Measurements from ENCODE around the gene FAM219B.

The FAM219B gene

GRCh38 chr15:74906450-74907162 is at the start of gene FAM219B:
FAM219B (minus strand) TSS chr15:74906851; CDS start chr15:74906800, 51 bp downstream.
- TF ChIP-seq CTCF (IDR thresholded peaks at IDR 0.05) = peak; percentile 39
- peaks cover 20% of the 10 kb centered on the region for H3K36me3 ChIP-seq
- peaks cover 42 to 43% of the 10 kb centered on the region in 2 experiments for H3K4me1 ChIP-seq (ENCODE audit: control insufficient read depth in 1 of 2, insufficient read depth in 1 of 2, low read depth in 1 of 2, low read length in 1 of 2)
- H3K9me3 ChIP-seq = no peaks in the 10 kb centered on the region
- H3K27ac ChIP-seq = peak within 1 kb of the TSS; percentile 87
- peak within 1 kb of the TSS; percentile 81 to 97 for H3K4me3 ChIP-seq (ENCODE audit: low read depth in 1 of 2, low read length in 1 of 2)
- H3K27me3 ChIP-seq = no peaks in the 10 kb centered on the region

- Histone ChIP-seq H3K27me3 (peaks cover 71% of the 10 kb centered on the region), H3K36me3 (no peaks in the 10 kb centered on the region), H3K9me3 (no peaks in the 10 kb centered on the region), H3K4me3 (ENCODE audit: low read depth in 1 of 2, low read length in 1 of 2) (peak overlapping the region; percentile 62 to 78), H3K4me1 (ENCODE audit: control insufficient read depth in 1 of 2, insufficient read depth in 1 of 2, low read depth in 1 of 2, low read length in 1 of 2) (peaks cover 23 to 38% of the 10 kb centered on the region in 2 experiments), H3K27ac (peak overlapping the region; percentile 39)
- no peak for TF ChIP-seq CTCF (IDR thresholded peaks at IDR 0.05)
Observed at GRCh38 chr15:74955796-74956647, 49.4 kb upstream of the FAM219B start.

GRCh38 chr15:74955017-74955416 is 48.4 kb upstream of the FAM219B start:
- H3K9me3 ChIP-seq = no peaks in the 10 kb centered on the region
- no peak overlapping the region for H3K27ac ChIP-seq
- TF ChIP-seq CTCF (IDR thresholded peaks at IDR 0.05) = no peak
- H3K4me3 ChIP-seq (ENCODE audit: low read depth in 1 of 2, low read length in 1 of 2) = no peak overlapping the region
- peaks cover 23 to 38% of the 10 kb centered on the region in 2 experiments for H3K4me1 ChIP-seq (ENCODE audit: control insufficient read depth in 1 of 2, insufficient read depth in 1 of 2, low read depth in 1 of 2, low read length in 1 of 2)
- peaks cover 61% of the 10 kb centered on the region for H3K27me3 ChIP-seq
- H3K36me3 ChIP-seq = no peaks in the 10 kb centered on the region

- Histone ChIP-seq H3K27me3 (peaks cover 56% of the 10 kb centered on the region), H3K9me3 (no peaks in the 10 kb centered on the region), H3K4me3 (ENCODE audit: low read depth in 1 of 2, low read length in 1 of 2) (no peak overlapping the region), H3K27ac (no peak overlapping the region), H3K36me3 (no peaks in the 10 kb centered on the region), H3K4me1 (ENCODE audit: control insufficient read depth in 1 of 2, insufficient read depth in 1 of 2, low read depth in 1 of 2, low read length in 1 of 2) (peaks cover 23 to 38% of the 10 kb centered on the region in 2 experiments)
- TF ChIP-seq CTCF (IDR thresholded peaks at IDR 0.05) = no peak
Observed at GRCh38 chr15:74954515-74954914, 47.9 kb upstream of the FAM219B start.

GRCh38 chr15:74951006-74951405 is 44.4 kb upstream of the FAM219B start:
- H3K36me3 ChIP-seq = no peaks in the 10 kb centered on the region
- no peak overlapping the region for H3K27ac ChIP-seq
- no peak overlapping the region for H3K4me3 ChIP-seq (ENCODE audit: low read depth in 1 of 2, low read length in 1 of 2)
- peaks cover 6% of the 10 kb centered on the region in 2 experiments for H3K4me1 ChIP-seq (ENCODE audit: control insufficient read depth in 1 of 2, insufficient read depth in 1 of 2, low read depth in 1 of 2, low read length in 1 of 2)
- TF ChIP-seq CTCF (IDR thresholded peaks at IDR 0.05) = no peak
- H3K27me3 ChIP-seq = peaks cover 21% of the 10 kb centered on the region
- H3K9me3 ChIP-seq = no peaks in the 10 kb centered on the region

Data from neutrophil (primary cell).